BJ (cell line): Measurements from ENCODE around the gene PPP1R1B. TPM values are rescaled to one million over a fixed set of nuclear protein-coding genes. Genes with fewer than 3 reads are reported as not detected.

Experiments used
- CTCF ChIA-PET: fragments of 350-600 bp; formaldehyde crosslinking; extraction: SDS; loops from one replicate; lab custom pipeline; 2021; ENCODE audit warnings: antibody characterized with exemption, inconsistent platforms; lab: Yijun Ruan, JAX
- POLR2A ChIA-PET: fragments of 300-600 bp; sonication (Branson Sonifier 250); formaldehyde crosslinking; extraction: SDS; loops from one replicate; lab custom pipeline; 2021; ENCODE audit warnings: antibody characterized with exemption; lab: Charles Lee
- DNase-seq: peaks from one replicate; pipeline ENCODE4 v3.0.0-alpha.2; 2011; ENCODE audit warnings: low read depth
- H3K27me3 ChIP-seq: 2 replicates; pipeline ENCODE4 v1.6.0; 2011; ENCODE audit warnings: low read length; ENCODE audit not compliant: control insufficient read depth, insufficient read depth
- H3K36me3 ChIP-seq: 2 replicates; pipeline ENCODE4 v1.5.1; 2011; ENCODE audit warnings: low read length; ENCODE audit not compliant: control insufficient read depth, insufficient read depth
- H3K4me3 ChIP-seq: 2 replicates; pipeline ENCODE4 v1.5.1; 2011; ENCODE audit warnings: low read depth, mild to moderate bottlenecking, control low read depth, low read length
- CTCF ChIP-seq: IDR thresholded peaks from 2 replicates; pipeline ENCODE4 v1.5.1; 2011; ENCODE audit warnings: low read depth, mild to moderate bottlenecking, control low read depth, inconsistent platforms, low read length, moderate library complexity; ENCODE audit not compliant: insufficient read depth
- polyA plus RNA-seq: library from polyadenylated mRNA; depleted of rRNA; stranded (reverse); fragments of >200 nt; gene quantifications from 2 replicates; pipeline ENCODE4 v1.2.3, GENCODE V29; 2011

PPP1R1B gene
- polyA plus RNA-seq, 1 experiment = not detected

- Histone ChIP-seq H3K36me3 (peaks cover 4% of the 10 kb centered on the region; the same call in 1 of the 2 replicates), H3K27me3 (no peaks in the 10 kb centered on the region), H3K4me3 (no peak overlapping the region)
- no peak for TF ChIP-seq CTCF
- POLR2A ChIA-PET = no interaction called here
- CTCF ChIA-PET = interaction anchor here (1.5 to 2.1 kb wide), 2 partner anchors 15 to 80 kb away, joined by 3 to 8 read pairs; partner anchors contain the start of gene MIEN1
- no peak for DNase-seq
Measured at GRCh38 chr17:39650121-39650579, 23.4 kb downstream of the PPP1R1B start.

GRCh38 chr17:39651923-39652586, 25.3 kb downstream of the PPP1R1B start:
- POLR2A ChIA-PET = no interaction called here
- peaks cover 8% of the 10 kb centered on the region for H3K36me3 ChIP-seq
- DNase-seq = no peak
- H3K27me3 ChIP-seq = no peaks in the 10 kb centered on the region
- CTCF ChIA-PET = interaction anchor here (0.7 to 5.8 kb wide), 11 partner anchors 10 to 31 kb away, joined by 3 to 59 read pairs (median 8); partner anchors contain the start of genes PNMT and TCAP
- TF ChIP-seq CTCF = no peak
- no peak overlapping the region for H3K4me3 ChIP-seq

GRCh38 chr17:39652587-39653315, 26.0 kb downstream of the PPP1R1B start:
- DNase-seq = no peak
- POLR2A ChIA-PET = no interaction called here
- CTCF ChIA-PET = interaction anchor here (1.0 to 5.8 kb wide), 11 partner anchors 9 to 100 kb away, joined by 3 to 59 read pairs (median 7); partner anchors contain the start of genes PNMT and TCAP
- no peaks in the 10 kb centered on the region for H3K27me3 ChIP-seq
- H3K36me3 ChIP-seq = peaks cover 8% of the 10 kb centered on the region
- TF ChIP-seq CTCF = no peak
- no peak overlapping the region for H3K4me3 ChIP-seq

- H3K36me3 ChIP-seq = peaks cover 8% of the 10 kb centered on the region
- ChIA-PET CTCF (interaction anchor here (0.9 to 5.8 kb wide), 14 partner anchors 8 to 99 kb away, joined by 3 to 59 read pairs (median 8); partner anchors contain the start of genes ERBB2, PNMT and TCAP), POLR2A (interaction anchor here (0.7 kb wide), 1 partner anchor 208 kb away, joined by 3 read pairs; no protein-coding TSS in a partner anchor)
- H3K4me3 ChIP-seq = no peak overlapping the region
- H3K27me3 ChIP-seq = no peaks in the 10 kb centered on the region
- TF ChIP-seq CTCF = no peak
- DNase-seq = no peak
Measured at GRCh38 chr17:39653316-39653661, 26.5 kb downstream of the PPP1R1B start.

- peak; percentile 90 for TF ChIP-seq CTCF
- CTCF ChIA-PET = interaction anchor here (0.9 to 5.8 kb wide), 19 partner anchors 8 to 106 kb away, joined by 3 to 59 read pairs (median 5); partner anchors contain the start of genes ERBB2, MIEN1, PGAP3 and PNMT
- H3K27me3 ChIP-seq = no peaks in the 10 kb centered on the region
- peaks cover 8% of the 10 kb centered on the region for H3K36me3 ChIP-seq
- no peak overlapping the region for H3K4me3 ChIP-seq
- DNase-seq = no peak
- POLR2A ChIA-PET = interaction anchor here (0.7 kb wide), 1 partner anchor 208 kb away, joined by 3 read pairs; no protein-coding TSS in a partner anchor
Measured at GRCh38 chr17:39653662-39654331, 27.0 kb downstream of the PPP1R1B start.
